WI38 (cell line): Measurements from ENCODE around the gene PCDHGC3.
A peak's percentile ranks its signal among the peaks of the same experiment; 100 is the strongest.

ENCODE experiments used
- H3K4me3 ChIP-seq: 2 replicates; pipeline ENCODE4 v1.5.1; 2011; ENCODE audit warnings: low read depth, mild to moderate bottlenecking, control low read depth, low read length
- CTCF ChIP-seq: IDR thresholded peaks from 2 replicates; pipeline ENCODE4 v1.5.1; 2012; ENCODE audit warnings: low read depth, mild to moderate bottlenecking, control low read depth, low read length

PCDHGC3 gene

DNA sequence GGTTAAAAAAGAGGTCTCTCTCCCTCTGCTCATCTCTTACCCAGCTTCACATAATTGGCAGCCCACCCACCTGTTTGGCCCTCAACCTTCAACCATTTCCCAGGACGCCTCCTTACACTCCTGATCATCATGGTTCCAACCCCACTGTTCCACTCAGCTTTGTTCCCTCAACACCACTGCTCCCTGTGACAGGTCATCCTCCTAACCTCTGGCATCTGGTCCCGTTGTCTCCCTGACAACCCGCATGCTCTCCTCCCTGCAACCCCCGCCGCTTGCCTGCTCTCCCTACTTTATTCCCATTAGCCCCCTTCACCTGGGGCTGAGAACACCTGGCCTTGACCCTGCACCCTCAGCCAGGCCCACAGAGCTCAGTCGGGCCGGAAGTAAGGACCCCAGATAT lies 26.0 kb downstream of the PCDHGC3 start:
- no peak for TF ChIP-seq CTCF
- H3K4me3 ChIP-seq, result no peak overlapping the region

- H3K4me3 ChIP-seq, result no peak overlapping the region
Measured at GRCh38 chr5:141503681-141504080, 27.9 kb downstream of the PCDHGC3 start.

GRCh38 chr5:141504216-141504615 lies 28.4 kb downstream of the PCDHGC3 start:
- no peak overlapping the region for H3K4me3 ChIP-seq
- no peak for TF ChIP-seq CTCF

More at GRCh38 chr5:141503681-141504080, 27.9 kb downstream of the PCDHGC3 start:
- TF ChIP-seq CTCF, result no peak

- H3K4me3 ChIP-seq, result no peak overlapping the region
- TF ChIP-seq CTCF, result no peak
Measured at GRCh38 chr5:141506381-141507155, 30.8 kb downstream of the PCDHGC3 start.

DNA sequence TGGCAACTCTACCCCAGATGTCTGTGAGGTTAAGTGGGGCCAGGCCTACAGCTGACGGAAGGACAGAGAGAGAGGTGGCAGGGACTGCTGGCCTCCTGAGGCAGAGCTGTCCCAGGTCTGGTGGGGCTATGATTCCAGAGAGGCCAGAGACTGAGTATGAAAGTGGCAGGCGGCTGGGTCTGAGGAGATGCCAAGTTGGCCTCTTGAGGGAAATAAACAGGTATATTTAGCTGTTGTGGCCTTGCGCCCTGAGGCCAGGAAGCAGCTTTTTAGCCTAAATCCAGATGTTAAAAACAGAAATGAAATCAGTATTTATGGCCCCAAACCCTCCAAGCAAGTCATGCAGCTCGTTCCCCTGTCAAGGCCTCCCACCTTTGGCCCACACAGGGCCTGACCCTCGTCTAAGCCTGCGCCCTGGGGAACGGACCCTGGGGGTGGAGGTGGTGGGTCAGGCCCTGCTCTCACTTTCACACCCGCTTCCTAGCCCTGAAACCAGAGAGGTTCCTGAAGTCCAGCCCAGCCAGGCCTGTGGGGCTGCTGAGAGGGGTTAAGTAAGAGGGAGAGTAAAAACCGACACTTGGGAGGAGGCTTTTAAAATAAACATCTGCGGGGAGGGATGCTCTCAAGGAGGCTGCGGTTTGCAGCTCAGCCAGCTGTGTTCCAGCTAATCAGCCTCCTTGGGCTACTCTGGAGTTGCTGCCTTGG lies 31.8 kb downstream of the PCDHGC3 start:
- no peak for TF ChIP-seq CTCF
- no peak overlapping the region; the same call in 1 of the 2 replicates for H3K4me3 ChIP-seq

DNA sequence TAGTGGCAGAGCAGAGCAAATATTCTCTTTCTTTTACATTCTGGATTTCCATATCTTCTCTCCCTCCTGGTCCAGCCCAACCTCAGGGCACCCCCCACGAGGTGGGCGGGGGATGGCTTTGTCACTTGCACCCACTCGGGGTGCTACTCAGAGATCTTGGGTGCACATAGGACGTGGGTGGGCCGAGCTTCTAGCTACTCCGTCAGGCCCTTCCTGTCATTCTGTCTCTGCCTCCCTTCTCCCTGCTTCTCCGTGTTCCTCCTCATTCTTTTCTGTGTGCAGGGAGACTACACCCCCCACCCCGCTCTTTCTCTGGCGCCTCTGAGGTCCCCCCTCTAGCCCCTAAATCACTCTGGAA lies 32.7 kb downstream of the PCDHGC3 start:
- TF ChIP-seq CTCF, result no peak

DNA sequence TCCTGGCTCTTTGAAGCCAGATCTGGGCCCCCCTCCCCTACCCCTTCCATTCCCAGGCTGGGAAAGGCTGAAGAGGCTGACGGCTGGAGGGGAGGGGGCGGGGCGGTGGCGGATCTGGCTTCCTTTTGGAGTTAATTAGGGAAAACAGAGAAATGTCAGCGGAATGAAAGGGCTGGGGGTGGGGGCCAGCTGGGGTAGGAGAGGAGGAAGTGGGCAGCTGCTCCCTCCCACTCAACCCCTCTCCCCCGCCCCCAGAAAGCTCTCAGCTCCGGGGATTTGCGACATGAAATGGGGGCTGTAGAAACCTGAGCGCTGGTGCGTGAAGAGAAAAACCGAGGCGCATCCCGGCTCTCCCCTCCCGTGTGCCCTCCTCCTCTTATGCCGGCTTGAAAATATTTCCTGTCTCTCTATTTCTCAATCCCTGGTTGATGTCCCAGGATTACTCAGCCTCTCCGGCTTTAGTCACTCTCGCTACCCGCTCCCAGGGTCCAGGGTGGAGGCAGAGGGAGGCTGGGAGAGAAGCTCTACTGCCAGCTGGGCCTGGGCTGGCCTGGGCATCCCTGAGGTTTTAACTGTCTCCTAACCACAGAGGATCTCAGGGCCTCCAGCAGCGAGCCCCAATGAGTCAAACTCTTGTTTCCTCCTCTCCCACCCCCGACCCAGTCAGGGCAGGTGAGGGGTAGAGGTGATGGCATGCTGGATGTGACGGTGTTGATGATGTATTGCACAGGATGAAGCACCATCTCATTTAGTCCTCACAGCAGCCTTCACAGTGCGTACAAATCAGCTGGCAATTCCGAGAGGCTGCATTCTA lies 33.2 kb downstream of the PCDHGC3 start:
- peak overlapping the region; percentile 44 for H3K4me3 ChIP-seq
- no peak for TF ChIP-seq CTCF

More for the DNA sequence above, 32.7 kb downstream of the PCDHGC3 start:
- H3K4me3 ChIP-seq, result peak overlapping the region; percentile 44
